WERI-Rb-1 (cell line): ENCODE results near the gene NMNAT2.

Source experiments
- DNase-seq: peaks from one replicate; pipeline ENCODE4 v3.0.0-alpha.2; 2020
- H3K27ac ChIP-seq: fragments of 250-450 bp; sonication (Bioruptor Pico); 2 replicates; pipeline ENCODE4 v1.5.1; 2020; ENCODE audit warnings: mild to moderate bottlenecking, moderate library complexity
- H3K27me3 ChIP-seq: fragments of 250-450 bp; sonication (Bioruptor Pico); 2 replicates; pipeline ENCODE4 v1.5.1; 2021; ENCODE audit warnings: mild to moderate bottlenecking, low read depth, moderate library complexity; ENCODE audit not compliant: insufficient read depth, severe bottlenecking
- H3K36me3 ChIP-seq: fragments of 250-450 bp; sonication (Bioruptor Pico); 2 replicates; pipeline ENCODE4 v1.5.1; 2020; ENCODE audit warnings: mild to moderate bottlenecking, moderate library complexity
- H3K4me3 ChIP-seq: 2 replicates; pipeline ENCODE4 v1.5.1; 2011; ENCODE audit warnings: low read depth, mild to moderate bottlenecking, control low read depth, low read length
- H3K9me3 ChIP-seq: fragments of 250-450 bp; sonication (Bioruptor Pico); 2 replicates; pipeline ENCODE4 v1.5.1; 2021; ENCODE audit warnings: mild to moderate bottlenecking, moderate library complexity; ENCODE audit not compliant: severe bottlenecking
- CTCF ChIP-seq: IDR thresholded peaks from 2 replicates; pipeline ENCODE4 v1.5.1; 2011; ENCODE audit warnings: low read depth, mild to moderate bottlenecking, control low read depth, inconsistent platforms, low read length

NMNAT2 gene

DNA sequence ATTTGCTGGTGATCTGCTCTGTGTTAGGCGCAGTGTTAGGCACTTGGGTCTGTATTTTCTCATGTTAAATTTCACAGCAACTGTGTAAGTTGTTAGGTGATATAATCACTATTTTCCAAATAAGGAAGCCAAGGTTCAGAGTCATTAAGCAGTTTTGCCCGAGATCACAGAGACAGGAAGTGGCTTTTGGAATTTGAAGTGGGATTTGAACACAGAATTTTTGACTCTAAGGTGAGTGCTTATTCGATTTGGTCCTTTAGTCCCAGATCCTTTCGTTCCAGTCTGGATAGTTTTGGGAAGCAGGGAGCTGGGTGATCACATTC lies 114.9 kb downstream of the NMNAT2 start:
- TF ChIP-seq CTCF, result no peak
- DNase-seq, result no peak
- Histone ChIP-seq H3K4me3 (no peak overlapping the region), H3K27ac (no peak overlapping the region), H3K9me3 (no peaks in the 10 kb centered on the region), H3K27me3 (no peaks in the 10 kb centered on the region), H3K36me3 (no peaks in the 10 kb centered on the region)

DNA sequence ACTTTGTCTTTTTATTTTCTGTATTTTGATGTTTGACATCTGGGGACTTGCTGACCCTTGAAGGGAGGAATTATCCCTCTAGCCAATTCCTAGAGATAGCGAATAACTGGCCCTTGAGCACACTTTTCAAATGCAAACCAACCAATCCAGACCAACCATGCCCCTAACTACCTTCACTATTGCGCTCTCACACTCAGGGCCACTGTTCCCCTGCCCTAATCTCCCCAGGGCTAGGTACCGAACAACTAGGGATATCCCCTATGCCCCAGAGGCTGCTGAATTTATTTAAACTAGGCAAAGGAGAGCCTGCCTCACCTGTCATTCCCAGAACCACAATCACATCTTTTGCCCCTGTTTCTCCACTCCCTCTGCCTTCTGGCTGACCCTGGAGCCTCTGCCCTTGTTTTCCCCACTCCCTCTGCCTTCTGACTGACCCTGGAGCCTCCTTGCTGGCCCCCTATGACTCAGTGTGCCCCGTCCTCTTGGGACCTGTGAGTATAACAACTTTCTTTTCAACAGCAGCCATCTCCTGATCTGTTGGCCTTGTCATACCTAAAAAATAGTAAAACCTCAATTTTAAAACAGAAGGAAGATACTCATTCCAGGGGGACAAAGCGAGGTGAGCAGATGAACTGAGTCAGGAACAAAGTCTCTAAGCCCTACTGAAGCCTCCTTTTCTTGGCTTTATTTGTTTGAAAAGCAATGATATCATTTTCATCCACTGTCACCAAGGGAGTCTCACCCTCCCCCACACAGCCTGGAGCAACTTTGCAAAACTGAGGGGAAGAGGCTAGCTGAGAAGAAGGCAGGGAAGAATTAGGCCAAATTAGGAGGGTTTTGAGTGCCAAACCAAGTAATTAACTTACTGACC lies 115.5 kb downstream of the NMNAT2 start:
- Histone ChIP-seq H3K36me3 (no peaks in the 10 kb centered on the region), H3K27me3 (no peaks in the 10 kb centered on the region), H3K9me3 (no peaks in the 10 kb centered on the region), H3K27ac (no peak overlapping the region), H3K4me3 (no peak overlapping the region)
- TF ChIP-seq CTCF, result no peak
- no peak for DNase-seq

DNA sequence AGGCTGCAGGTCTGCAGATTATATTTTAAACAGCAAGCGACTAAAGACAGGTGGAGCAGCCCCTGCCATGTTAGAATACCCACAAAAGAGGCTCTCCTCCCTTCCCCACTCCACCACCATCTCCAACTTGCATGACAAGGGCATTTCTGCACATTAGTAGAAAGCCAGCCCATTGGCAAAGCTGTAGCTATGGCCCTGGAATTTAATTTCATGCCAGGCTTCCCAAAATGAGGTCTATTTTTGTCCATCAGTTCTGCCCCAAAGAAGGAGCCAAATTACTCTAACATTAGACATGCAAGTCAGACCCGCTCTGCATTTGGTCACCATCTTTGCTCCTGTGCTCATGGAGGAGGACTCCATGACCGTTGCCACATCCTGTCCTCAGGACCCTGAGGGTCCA lies 116.9 kb downstream of the NMNAT2 start:
- Histone ChIP-seq H3K9me3 (no peaks in the 10 kb centered on the region), H3K27ac (no peak overlapping the region), H3K4me3 (no peak overlapping the region), H3K36me3 (no peaks in the 10 kb centered on the region), H3K27me3 (no peaks in the 10 kb centered on the region)
- DNase-seq, result no peak
- TF ChIP-seq CTCF, result no peak

- H3K9me3 ChIP-seq, result no peaks in the 10 kb centered on the region
- no peaks in the 10 kb centered on the region for H3K36me3 ChIP-seq
- no peaks in the 10 kb centered on the region for H3K27me3 ChIP-seq
- no peak overlapping the region for H3K4me3 ChIP-seq
- no peak for TF ChIP-seq CTCF
- no peak overlapping the region for H3K27ac ChIP-seq
- no peak for DNase-seq
These were observed 117.4 kb downstream of the NMNAT2 start for GRCh38 chr1:183300828-183301227.

DNA sequence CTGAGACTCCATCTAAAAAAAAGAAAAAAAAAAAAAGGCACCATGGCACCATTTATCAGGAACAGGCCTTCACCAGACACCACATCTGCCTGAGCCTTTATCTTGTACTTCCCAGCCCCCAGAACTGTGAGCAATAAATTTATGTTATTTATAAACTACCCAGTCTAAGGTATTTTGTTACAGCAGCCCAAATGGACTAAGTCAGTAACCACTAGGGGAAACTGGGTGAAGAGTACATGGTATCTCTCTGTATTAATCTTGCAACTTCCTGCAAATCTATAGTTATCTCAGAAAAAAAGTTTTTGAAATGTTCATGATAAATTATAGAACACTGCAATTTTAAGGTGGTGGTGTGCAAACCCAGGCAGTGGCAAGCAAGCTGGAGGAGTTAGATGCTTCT lies 117.8 kb downstream of the NMNAT2 start:
- no peaks in the 10 kb centered on the region for H3K9me3 ChIP-seq
- TF ChIP-seq CTCF, result no peak
- no peaks in the 10 kb centered on the region for H3K27me3 ChIP-seq
- H3K27ac ChIP-seq, result no peak overlapping the region
- H3K36me3 ChIP-seq, result no peaks in the 10 kb centered on the region
- no peak overlapping the region for H3K4me3 ChIP-seq
- DNase-seq, result no peak

DNA sequence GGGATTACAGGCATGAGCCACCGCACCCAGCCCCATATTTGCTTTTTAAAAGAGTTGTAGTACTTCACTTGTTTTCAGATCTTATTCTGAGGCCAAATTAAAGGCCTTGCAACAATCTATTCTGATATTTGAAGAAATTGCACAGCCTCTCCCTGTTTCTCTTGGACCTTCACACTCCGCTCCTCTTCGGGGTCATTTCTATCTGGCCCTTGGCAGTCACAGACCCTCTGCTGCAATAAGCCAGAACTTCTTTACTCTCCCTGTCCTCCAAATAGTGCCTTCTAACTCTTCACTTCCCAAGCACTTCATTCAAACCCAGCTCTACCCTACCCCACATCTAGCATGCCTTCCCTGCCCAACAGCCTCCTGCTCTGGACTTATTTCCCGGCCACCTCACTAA lies 121.4 kb downstream of the NMNAT2 start:
- TF ChIP-seq CTCF, result no peak
- no peaks in the 10 kb centered on the region for H3K9me3 ChIP-seq
- no peak overlapping the region for H3K27ac ChIP-seq
- DNase-seq, result no peak
- no peaks in the 10 kb centered on the region for H3K36me3 ChIP-seq
- H3K27me3 ChIP-seq, result no peaks in the 10 kb centered on the region
- no peak overlapping the region for H3K4me3 ChIP-seq
